Endothelial cell of umbilical vein (primary cell): ENCODE data around the gene TRIM7. TPM values are rescaled to one million over a fixed set of nuclear protein-coding genes. Genes with fewer than 3 reads are reported as not detected.

ENCODE experiments used
- BruUV-seq: library from RNA; stranded (reverse); fragments of 400-500 nt; replicated peaks from 2 replicates; lab custom pipeline; 2021; lab: Mats Ljungman, UMichigan
- CTCF ChIA-PET: fragments of 300-600, 350-600 bp; sonication (Branson Sonifier 250); formaldehyde crosslinking; loops from one replicate; lab custom pipeline; 2021; ENCODE audit warnings: antibody characterized with exemption, inconsistent platforms; lab: Charles Lee
- POLR2A ChIA-PET: fragments of 300-600, 350-600 bp; sonication (Branson Sonifier 250); formaldehyde crosslinking; loops from one replicate; lab custom pipeline; 2021; ENCODE audit warnings: antibody characterized with exemption, inconsistent platforms; lab: Charles Lee
- DNase-seq: peaks from one replicate; pipeline ENCODE4 v3.0.0-alpha.2; 2011; ENCODE audit warnings: low read depth, low spot score
- FAIRE-seq: peaks from 2 replicates; lab custom pipeline; 2011; peaks lifted over from hg19 to GRCh38; lab: Jason Lieb, UNC
- H2AFZ ChIP-seq: 2 replicates; pipeline ENCODE4 v1.6.0; 2012; ENCODE audit warnings: low read depth, low read length, control low read depth, inconsistent platforms
- H3K27ac ChIP-seq: 2 replicates; pipeline ENCODE4 v1.5.1; 2011; ENCODE audit warnings: low read depth, mild to moderate bottlenecking, control low read depth, low read length, moderate library complexity; ENCODE audit not compliant: insufficient read depth
- H3K27me3 ChIP-seq, 2 experiments: 2 replicates each; pipeline versions ENCODE4 v1.6.0 to v1.6.1; 2011; ENCODE audit warnings: low read length in 2 of 2, mixed read lengths in 1 of 2; ENCODE audit not compliant: control insufficient read depth in 2 of 2, insufficient read depth in 2 of 2
- H3K36me3 ChIP-seq, 2 experiments: 2 replicates in 1 of 2; 3 replicates in 1 of 2; pipeline ENCODE4 v1.5.1; 2011; ENCODE audit warnings: low read length in 2 of 2, mild to moderate bottlenecking in 1 of 2, moderate library complexity in 1 of 2; ENCODE audit not compliant: control insufficient read depth in 2 of 2, insufficient read depth in 2 of 2; ENCODE audit errors: extremely low read depth in 1 of 2
- H3K4me1 ChIP-seq: 3 replicates; pipeline ENCODE4 v1.5.1; 2011; ENCODE audit warnings: mild to moderate bottlenecking, low read length; ENCODE audit not compliant: control insufficient read depth, insufficient read depth; ENCODE audit errors: extremely low read depth
- H3K4me2 ChIP-seq: 2 replicates; pipeline ENCODE4 v1.6.1; 2011; ENCODE audit warnings: low read length, control low read depth, mixed read lengths; ENCODE audit not compliant: insufficient read depth
- H3K4me3 ChIP-seq, 3 experiments: fragments of 200-600 bp in 1 of 3; sonication (generic), shearing (Covaris generic) in 1 of 3; replicated peaks in 1 of 3; 2 replicates each; pipeline ENCODE4 v1.5.1; 2011 to 2016; ENCODE audit warnings: control low read depth in 3 of 3, low read length in 3 of 3, mild to moderate bottlenecking in 2 of 3, inconsistent platforms in 1 of 3, low read depth in 1 of 3, moderate library complexity in 1 of 3; ENCODE audit not compliant: insufficient read depth in 1 of 3
- H3K79me2 ChIP-seq: 2 replicates; pipeline ENCODE4 v1.6.0; 2012; ENCODE audit warnings: low read length, inconsistent platforms; ENCODE audit not compliant: control insufficient read depth, insufficient read depth
- H3K9ac ChIP-seq: replicated peaks from 2 replicates; pipeline ENCODE3; 2011; ENCODE audit warnings: low read length, control low read depth; ENCODE audit not compliant: insufficient read depth; ENCODE audit errors: extremely low read depth
- H3K9me1 ChIP-seq: replicated peaks from 3 replicates; pipeline ENCODE4 v1.6.0; 2011; ENCODE audit warnings: mild to moderate bottlenecking, low read length; ENCODE audit not compliant: control insufficient read depth, insufficient read depth; ENCODE audit errors: extremely low read depth
- H3K9me3 ChIP-seq: replicated peaks from 2 replicates; pipeline ENCODE4 v1.5.1; 2012; ENCODE audit warnings: low read length, inconsistent platforms; ENCODE audit not compliant: control insufficient read depth, insufficient read depth
- H4K20me1 ChIP-seq: replicated peaks from 2 replicates; pipeline ENCODE3; 2011; ENCODE audit warnings: mild to moderate bottlenecking, low read length; ENCODE audit not compliant: control insufficient read depth, insufficient read depth; ENCODE audit errors: extremely low read depth
- EZH2 ChIP-seq: IDR thresholded peaks from 2 replicates; pipeline ENCODE4 v1.6.1; 2012; ENCODE audit warnings: borderline replicate concordance, low read depth, mild to moderate bottlenecking, moderate library complexity, low read length, inconsistent platforms; ENCODE audit not compliant: severe bottlenecking
- MAX ChIP-seq: IDR thresholded peaks from 2 replicates; pipeline ENCODE4 v1.6.1; 2011; ENCODE audit not compliant: insufficient read depth, insufficient read length
- POLR2A ChIP-seq: IDR thresholded peaks from 2 replicates; pipeline ENCODE4 v1.6.1; 2012; ENCODE audit warnings: low read depth, mild to moderate bottlenecking, control low read depth, low read length
- POLR2AphosphoS5 ChIP-seq: IDR thresholded peaks from 2 replicates; pipeline ENCODE4 v1.6.1; 2012; ENCODE audit warnings: low read depth, mild to moderate bottlenecking, control low read depth, low read length, moderate library complexity; ENCODE audit not compliant: insufficient read depth
- dilution Hi-C: fragments of 300-500 bp; cut with MboI; formaldehyde crosslinking; loops from one replicate; pipeline ENCODE4 v1.15.0; 2019; ENCODE audit warnings: low sequenced_read_pairs; ENCODE audit not compliant: extremely low pct_ligation_motif_present
- intact Hi-C: fragments of 100-400 bp; cut with micrococcal nuclease; formaldehyde crosslinking; loops from one replicate; pipeline ENCODE4 v1.10.0; 2022
- polyA plus RNA-seq, 4 experiments: library from polyadenylated mRNA; depleted of rRNA in 3 of 4; stranded (reverse) in 3 of 4; unstranded in 1 of 4; fragments of >200 nt; gene quantifications; 2 replicates each; pipeline versions ENCODE4 v1.2.1 to v1.2.3, GENCODE V29; 2011 to 2012; ENCODE audit warnings: missing spikeins in 1 of 4
- total RNA-seq: library from RNA; stranded (reverse); gene quantifications from 2 replicates; pipeline ENCODE4 v1.2.3, GENCODE V29; 2021

TRIM7 gene
- total and polyA plus RNA-seq, 2 donors (not counting 3 experiments of a cell fraction or from before 2014, with no cell fraction given) = 2.7 to 3.4 TPM

- Histone ChIP-seq H3K27me3 (no peaks in the 10 kb centered on the region), H3K27ac (peak overlapping the region; percentile 28), H3K79me2 (no peaks in the 10 kb centered on the region), H3K9me1 (no peaks in the 10 kb centered on the region), H3K9ac (peak overlapping the region; percentile 36), H4K20me1 (no peaks in the 10 kb centered on the region), H3K4me2 (peak overlapping the region; percentile 41), H2AFZ (peak overlapping the region; percentile 55), H3K36me3 (no peaks in the 10 kb centered on the region), H3K4me3 (peak overlapping the region in 2 of 3 experiments; percentile 10 to 26), H3K4me1 (peaks cover 12% of the 10 kb centered on the region), H3K9me3 (no peaks in the 10 kb centered on the region)
- POLR2A ChIA-PET = interaction anchor here (1.2 kb wide), 1 partner anchor 20 kb away, joined by 8 read pairs; no protein-coding TSS in a partner anchor
- dilution Hi-C loops = no loop called here
- DNase-seq = peak; percentile 15
- no peak for FAIRE-seq
- no TSS peak for BruUV-seq
- TF ChIP-seq EZH2 (no peak), MAX (no peak), POLR2A (no peak)
- CTCF ChIA-PET = interaction anchor here (1.0 to 10.2 kb wide), 2 partner anchors 18 to 19 kb away, joined by 3 to 95 read pairs; partner anchors contain the start of gene TRIM7
- intact Hi-C loops = loop anchor here (5.0 to 10.0 kb wide), 2 partner anchors 385 to 692 kb away; partner anchors contain the start of genes CNOT6 and MGAT1
These were observed 18.0 kb downstream of the TRIM7 start for GRCh38 chr5:181186986-181187499.

GRCh38 chr5:181186022-181186421, 19.0 kb downstream of the TRIM7 start:
- dilution Hi-C loops = no loop called here
- intact Hi-C loops = loop anchor here (5.0 to 10.0 kb wide), 2 partner anchors 384 to 691 kb away; partner anchors contain the start of genes CNOT6 and MGAT1
- POLR2A ChIA-PET = no interaction called here

More at GRCh38 chr5:181186022-181186421, 19.0 kb downstream of the TRIM7 start:
- CTCF ChIA-PET = interaction anchor here (2.7 kb wide), 1 partner anchor 75 kb away, joined by 16 read pairs; the partner anchor contains the start of gene TRIM52
- no peak overlapping the region for H2AFZ ChIP-seq
- H3K79me2 ChIP-seq = no peaks in the 10 kb centered on the region
- H3K4me1 ChIP-seq = peaks cover 12% of the 10 kb centered on the region
- BruUV-seq = no TSS peak
- H3K9ac ChIP-seq = no peak overlapping the region
- no peak overlapping the region for H3K27ac ChIP-seq
- FAIRE-seq (no peak), DNase-seq (no peak)
- H3K9me1 ChIP-seq = no peaks in the 10 kb centered on the region
- H3K4me2 ChIP-seq = no peak overlapping the region
- H3K4me3 ChIP-seq = no peak overlapping the region
- no peaks in the 10 kb centered on the region for H4K20me1 ChIP-seq
- no peaks in the 10 kb centered on the region for H3K9me3 ChIP-seq
- no peaks in the 10 kb centered on the region for H3K27me3 ChIP-seq
- no peaks in the 10 kb centered on the region for H3K36me3 ChIP-seq
- TF ChIP-seq POLR2AphosphoS5 (no peak), MAX (no peak)
